Fibroblast of skin of abdomen (primary cell): ENCODE measurements around the gene CLDN7. TPM values are rescaled to one million over a fixed set of nuclear protein-coding genes. Genes with fewer than 3 reads are reported as not detected.

Experiments
- DNase-seq: peaks from one replicate; pipeline ENCODE4 v3.0.0-alpha.2; 2013
- polyA plus RNA-seq, 2 experiments: library from polyadenylated mRNA; unstranded; fragments of 120-200 nt; gene quantifications; one replicate each; pipeline ENCODE4 v1.2.1, GENCODE V29; 2013; ENCODE audit not compliant: insufficient read length in 2 of 2

The CLDN7 gene, protein sequence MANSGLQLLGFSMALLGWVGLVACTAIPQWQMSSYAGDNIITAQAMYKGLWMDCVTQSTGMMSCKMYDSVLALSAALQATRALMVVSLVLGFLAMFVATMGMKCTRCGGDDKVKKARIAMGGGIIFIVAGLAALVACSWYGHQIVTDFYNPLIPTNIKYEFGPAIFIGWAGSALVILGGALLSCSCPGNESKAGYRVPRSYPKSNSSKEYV
- polyA plus RNA-seq (2013, experiment 1 of 2; ENCODE audit: insufficient read length), result 0.37 TPM
- 0.42 TPM for polyA plus RNA-seq (2013, experiment 2 of 2; ENCODE audit: insufficient read length)

DNA sequence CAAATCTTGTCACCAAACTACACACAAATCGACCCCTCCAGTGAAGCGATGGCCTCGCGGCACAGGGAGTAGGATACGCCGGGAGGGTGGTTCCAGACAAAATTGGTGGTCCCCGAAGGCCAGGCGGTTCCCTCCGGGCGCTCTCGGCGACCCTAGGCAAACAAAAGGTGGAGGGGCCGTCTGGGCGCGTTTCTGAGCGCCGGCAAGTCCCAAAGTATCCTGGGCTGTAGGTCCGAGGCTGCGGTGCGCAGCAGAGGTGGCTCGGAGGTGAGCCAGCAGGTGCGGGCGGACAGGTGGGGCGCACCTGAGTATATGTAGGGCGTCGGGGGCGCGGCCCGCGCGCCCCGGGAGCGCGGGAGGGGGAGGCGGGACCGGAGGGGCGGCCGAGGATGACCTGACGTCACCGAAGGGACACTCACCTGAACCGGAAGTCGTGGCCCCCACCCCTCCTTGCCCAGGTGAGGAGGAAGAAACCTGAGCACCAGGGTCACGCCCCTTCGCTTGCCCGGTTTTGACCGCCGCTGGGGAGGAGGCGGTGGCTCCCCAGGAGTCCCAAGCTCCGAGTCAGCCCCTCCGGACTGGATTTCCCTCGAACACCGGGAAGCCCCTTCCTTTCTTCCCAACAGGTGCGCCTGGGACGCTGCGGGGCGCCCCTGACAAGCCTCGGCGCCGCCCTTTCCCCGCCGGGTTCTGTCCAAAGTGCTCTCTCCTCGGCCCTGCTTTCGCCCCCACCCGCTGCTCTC lies at the start of gene CLDN7:
Gene CLDN7, minus strand, starts transcription at position 287 of the 743 bp plus-strand sequence. CDS start 435 bp downstream, outside the sequence.
- DNase-seq, result no peak

DNA sequence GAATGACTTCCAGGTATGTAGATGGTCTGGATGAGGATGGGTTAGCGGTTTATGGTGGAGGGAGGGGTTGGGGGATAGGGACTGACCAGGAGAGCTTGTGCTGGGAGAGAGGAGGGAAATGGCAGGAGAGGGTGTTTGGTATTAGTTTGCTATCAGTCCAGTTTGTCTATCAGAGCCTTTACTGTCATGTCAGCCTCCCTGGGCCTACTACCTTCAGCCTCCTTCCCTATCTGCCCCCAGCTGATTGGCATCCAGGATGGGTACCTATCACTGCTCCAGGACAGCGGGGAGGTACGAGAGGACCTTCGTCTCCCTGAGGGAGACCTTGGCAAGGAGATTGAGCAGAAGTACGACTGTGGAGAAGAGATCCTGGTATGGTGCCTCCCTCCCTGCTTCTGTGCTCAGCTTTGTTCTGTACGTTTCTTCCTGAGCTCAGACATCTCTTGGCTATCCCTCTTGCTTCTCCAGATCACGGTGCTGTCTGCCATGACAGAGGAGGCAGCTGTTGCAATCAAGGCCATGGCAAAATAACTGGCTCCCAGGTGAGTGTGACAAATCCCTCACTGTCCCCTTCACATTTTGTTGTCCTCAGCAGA lies 48.9 kb upstream of the CLDN7 start:
- DNase-seq, result no peak

DNA sequence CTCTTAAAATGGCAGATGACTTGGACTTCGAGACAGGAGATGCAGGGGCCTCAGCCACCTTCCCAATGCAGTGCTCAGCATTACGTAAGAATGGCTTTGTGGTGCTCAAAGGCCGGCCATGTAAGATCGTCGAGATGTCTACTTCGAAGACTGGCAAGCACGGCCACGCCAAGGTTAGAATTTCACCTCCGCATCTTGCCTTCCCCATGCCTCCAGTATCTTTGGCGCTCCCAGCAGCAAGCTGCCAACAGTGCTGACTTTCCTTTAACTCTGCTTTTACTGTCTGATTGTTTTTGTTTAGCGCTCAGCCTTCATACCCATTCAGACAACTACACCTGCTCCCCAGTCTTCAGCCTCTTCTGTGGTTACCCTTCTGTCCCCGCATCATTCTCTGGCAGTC lies 47.4 kb upstream of the CLDN7 start:
- no peak for DNase-seq

DNA sequence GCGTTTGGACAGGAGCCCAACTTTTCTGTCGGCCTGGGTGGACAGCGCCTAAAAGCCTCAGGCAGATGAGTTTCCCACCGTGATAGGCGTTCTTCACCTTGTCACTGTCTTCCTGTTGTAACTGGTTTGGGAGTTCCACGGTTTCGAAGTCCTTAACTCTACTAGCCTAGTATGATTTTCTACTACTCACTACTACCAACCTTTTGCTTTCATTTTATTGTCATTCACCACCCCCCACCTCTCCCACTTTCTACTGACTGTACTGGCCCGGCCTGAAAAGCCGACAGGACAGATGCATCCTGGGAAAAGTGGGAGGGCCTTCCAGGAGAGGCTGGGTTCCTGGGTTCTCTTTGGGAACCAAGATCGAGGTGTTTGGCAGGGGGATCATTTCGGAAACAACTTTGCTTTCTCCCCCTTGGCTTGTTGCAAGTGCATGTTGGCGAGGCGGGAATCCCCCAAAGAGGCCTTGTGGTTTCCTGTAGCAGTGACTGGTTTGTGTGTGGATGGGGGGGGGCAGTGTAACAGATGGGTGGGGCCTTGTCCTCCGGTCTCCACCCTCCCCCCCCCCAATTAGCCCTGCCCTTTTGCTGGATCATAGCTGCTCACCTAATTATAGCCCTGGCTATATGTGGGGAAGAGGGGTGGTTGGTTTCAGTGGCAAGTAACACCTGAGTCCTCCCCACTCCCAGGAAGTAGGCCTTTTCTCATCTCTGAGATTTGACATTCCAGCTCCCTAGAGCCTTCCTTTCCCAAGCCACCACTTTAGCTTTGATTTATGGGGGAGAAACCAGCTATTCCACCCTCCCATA lies 46.6 kb upstream of the CLDN7 start:
- peak; percentile 76 for DNase-seq

DNA sequence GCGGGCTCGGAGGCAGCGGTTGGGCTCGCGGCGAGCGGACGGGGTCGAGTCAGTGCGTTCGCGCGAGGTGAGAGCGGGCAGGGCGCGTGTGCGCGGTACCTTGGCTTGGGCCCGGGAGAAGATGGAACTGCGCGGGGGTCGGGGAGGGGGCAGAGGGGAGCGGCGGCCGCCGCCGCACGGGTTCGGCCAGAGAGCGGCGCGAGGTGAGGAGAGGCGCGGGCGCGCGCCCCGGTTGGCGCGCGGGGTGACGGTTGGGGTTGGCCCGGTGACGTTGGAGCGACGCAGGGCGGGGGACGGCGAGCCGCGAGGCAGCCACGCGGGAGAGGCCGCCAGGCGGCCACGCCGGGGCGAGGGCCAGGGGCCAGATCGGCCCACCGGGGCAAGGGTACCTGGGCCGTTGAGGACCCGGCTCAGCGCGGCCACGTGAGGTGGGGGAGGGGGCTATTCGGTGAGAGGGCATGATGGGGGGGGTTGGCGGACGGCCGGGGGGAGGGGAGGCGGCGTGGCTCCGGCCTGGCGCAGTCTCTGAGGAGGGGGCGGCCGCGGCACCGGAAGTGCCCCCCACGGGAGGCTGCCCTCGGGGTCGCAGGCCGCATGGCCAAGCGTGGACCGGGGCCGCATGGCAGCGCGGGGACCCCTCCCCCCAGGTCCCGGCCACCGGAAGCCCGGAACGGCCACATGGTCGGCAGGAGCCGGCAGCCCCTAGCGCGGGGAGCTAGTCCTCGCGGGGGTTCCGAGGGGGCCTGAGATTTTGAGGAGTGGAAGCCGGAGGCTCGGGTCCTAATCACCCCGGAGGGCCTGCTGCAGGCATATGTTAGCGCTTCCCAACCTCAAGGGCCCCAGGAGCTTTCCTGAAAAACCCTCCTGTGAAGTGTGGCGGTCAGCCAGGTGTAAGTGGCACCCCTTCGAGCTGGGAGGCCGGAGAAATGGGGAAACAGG lies 45.7 kb upstream of the CLDN7 start:
- DNase-seq, result peak; percentile 31

DNA sequence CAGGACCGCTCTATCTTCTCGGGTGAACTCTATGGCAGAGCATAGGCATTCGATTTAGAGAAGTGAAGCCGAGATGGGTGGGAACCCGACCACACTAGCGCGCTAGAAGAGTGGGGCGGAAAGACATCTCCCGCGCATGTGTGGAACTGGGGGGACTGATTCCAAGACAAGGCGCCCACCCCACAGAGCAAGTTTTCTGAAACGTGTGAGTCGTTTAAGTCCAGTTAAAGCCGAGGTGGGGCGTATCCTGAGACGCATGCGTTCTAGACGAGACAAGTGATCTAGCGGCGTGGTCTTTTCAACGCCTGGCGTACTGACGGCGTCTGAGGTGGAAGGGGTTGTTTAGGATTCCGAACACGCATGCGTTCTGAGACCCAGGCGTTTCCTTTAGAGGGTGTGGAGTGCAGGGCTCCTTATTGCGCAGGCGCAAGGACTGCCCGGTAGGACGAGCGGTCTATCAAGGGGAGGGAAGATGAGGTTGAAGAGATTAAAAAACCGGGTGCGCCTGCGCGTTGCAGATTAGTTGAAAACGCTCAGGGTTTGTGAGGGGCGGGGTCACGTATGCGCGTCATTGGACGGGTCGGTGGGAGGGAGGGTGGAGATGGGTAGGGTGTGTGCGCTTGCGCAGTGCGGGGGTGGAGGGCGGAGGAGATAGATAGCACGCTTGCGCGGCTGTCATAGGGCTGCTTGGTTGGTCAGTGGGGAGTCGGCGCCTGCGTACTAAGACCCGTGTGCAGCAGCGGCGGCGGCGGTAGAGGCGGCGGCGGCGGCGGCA lies 44.8 kb upstream of the CLDN7 start, which contains the start of gene EIF5A:
Gene EIF5A, plus strand, starts transcription at position 718 of the 775 bp plus-strand sequence. CDS start 2,008 bp downstream, outside the sequence.
- peak; percentile 100 for DNase-seq

DNA sequence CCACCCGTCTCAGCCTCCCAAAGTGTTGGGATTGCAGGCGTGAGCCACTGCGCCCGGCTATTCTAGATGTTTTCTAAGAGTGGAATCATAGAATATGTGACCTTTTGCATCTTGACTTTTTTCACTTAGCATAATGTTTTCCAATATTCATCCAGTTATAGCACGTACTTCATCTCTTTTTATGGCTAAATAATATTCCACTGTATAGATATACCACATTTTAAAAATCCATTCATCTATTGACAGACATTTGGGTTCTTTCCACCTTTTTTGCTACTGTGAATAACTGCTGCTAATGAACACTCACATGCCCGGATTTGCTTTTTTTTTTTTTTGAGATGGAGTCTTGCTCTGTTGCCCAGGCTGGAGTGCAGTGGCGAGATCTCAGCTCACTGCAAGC lies 41.9 kb upstream of the CLDN7 start:
- DNase-seq, result no peak

DNA sequence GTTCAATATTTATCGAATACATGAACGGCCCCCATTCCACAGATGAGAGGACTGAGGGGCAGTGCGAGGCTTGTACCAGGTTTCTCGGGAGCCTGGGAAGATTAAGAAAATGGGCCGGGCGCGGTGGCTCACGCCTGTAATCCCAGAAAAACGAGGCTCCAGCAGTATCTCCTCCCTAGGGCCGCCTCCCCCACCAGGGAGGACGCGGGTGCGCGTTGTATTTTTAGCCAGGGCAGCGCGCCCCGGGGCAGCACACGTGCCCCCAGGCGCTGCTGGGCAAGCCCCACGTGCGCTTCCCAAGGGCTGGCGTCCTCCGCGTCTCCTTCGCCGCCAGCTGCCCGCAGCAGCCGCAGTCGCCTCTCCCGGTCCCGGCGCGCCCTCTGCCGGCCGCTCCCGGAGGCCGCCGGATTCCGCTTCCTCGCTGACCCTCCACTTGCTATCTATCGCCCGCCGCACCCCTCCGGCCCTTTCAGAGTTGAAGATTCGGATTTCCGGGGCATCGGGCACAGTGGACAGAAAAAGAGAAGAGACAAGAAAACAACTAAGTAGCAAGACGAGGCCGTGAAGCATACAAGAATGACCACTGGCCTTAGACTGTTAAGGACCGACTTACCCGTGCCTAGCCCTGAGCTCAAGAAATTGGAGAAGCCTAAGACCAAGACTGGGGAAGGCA lies 34.0 kb upstream of the CLDN7 start:
- DNase-seq, result peak; percentile 72

DNA sequence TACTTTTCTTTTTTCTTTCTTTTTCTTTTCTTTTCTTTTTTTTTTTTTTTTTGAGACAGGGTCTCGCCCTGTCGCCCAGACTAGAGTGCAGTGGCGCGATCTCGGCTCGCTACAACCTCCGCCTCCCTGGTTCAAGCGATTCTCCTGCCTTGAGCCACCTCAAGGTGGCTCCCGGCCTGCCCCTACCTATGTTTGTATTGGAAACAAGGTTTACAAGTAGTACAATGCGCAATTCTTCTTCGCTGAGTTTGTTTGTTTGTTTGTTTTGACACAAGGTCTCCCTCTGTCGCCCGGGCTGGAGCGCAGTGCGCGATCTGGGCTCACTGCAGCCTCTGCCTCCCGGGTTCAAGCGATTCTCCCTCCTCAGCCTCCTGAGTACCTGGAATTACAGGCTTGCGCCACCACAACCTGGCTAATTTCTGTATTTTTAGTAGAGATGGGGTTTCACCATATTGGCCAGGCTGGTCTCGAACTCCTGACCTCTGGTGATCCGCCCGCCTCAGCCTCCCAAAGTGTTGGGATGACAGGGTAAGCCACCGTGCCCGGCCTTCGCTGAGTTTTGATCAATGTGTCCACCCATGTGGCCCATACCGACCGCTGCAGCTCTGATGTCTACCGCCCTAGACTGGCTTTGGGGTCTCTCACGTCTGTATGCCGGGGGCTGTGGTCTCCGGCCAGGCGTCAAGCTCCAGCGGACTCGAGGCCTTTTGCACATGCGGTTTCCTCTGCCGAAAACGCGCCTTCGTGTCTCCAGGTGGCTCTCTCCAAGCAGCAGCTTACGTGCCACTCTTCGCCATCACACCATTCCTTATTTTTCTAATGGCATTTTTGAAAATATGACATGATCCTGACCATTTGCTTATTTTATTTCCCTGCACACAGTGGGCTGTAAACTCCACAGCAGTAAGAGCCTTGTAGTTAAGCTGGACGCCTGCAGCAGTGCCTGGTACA lies 33.2 kb upstream of the CLDN7 start:
- no peak for DNase-seq

DNA sequence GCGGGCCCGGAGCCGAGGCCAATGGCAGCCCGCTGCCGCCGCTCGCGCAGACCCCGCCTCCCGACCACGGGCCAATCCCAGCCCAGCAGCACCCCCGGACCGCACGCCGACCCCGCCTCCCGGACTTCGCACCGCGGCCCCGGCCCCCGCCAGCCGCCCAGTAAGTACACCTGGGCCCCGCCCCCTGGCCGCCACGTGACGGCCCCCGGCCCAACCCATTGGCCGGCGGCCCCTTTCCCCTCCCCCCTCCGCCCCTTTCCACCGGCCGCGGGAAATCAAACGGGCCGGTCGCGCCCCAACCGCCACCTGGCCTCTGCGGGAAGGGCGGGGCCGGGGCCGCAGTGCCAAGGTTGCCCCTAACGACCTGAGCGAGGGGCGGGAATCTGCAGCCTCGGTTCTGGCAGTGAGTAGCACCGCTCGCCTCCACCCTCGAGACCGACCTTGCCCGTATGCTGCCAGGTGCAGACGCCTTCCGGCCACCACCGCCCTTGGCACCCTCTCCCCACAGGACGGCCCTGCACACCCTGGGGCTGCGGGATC lies 32.4 kb upstream of the CLDN7 start, which contains the start of gene YBX2:
Gene YBX2, minus strand, starts transcription at position 26 of the 540 bp plus-strand sequence. CDS start 139 bp downstream, outside the sequence.
- peak; percentile 27 for DNase-seq

DNA sequence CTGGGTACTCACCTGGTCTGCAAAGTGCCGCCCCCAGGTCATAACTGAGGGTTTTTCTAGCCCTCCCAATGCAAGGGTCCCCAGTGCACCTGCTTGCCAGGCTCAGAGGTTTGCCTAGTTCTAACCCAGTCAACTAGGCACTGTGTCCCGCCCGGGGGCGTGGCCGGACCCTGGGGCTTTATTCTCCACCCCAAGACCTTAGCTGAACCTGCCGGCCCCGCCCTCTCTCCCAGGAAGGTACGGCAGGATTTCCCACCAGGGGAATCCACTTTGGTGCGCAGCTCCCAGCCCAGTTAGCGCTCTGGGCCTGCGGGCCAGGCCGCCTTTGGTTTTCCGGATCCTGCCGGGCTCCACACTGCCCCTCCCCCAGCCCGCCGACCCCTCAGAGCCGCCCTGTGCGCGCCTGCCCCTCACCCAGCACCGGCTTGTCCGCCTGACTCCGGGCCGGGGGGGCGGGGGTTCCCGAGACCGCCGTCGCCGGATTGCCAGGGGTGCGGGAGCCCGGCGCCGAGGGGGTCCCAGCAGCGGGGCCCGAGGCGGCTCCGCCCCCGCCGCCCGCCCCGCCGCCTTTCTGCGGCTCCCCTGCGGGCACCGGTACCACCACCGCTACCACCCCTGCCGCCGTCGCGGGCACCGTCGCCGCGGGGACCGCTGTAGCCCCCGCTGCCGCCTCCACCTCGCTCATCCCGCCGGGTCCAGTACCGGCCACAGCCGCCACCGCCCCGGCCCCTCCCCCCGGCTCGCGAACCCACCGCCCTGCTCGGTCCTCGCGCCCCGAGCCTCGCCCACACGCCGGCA lies 31.7 kb upstream of the CLDN7 start:
- no peak for DNase-seq

DNA sequence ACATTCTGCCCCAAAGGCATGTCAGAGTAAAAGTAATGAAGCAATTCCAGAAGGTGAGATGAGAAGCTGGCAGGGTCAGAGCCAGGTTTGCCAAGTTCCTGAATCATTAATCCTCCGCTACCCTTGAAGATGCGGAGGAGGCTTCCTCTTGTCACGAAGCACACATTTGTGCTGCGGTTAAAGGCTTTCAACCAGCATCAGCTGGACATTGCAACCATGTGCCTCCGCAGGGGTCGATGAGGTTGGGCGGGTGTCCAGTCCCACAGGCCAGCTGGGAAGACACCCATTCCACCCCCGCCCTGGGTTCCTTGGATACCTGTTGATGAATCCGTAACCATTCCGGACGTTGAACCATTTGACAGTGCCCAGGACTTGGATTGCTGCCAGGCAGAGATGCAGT lies 30.9 kb upstream of the CLDN7 start:
- no peak for DNase-seq

DNA sequence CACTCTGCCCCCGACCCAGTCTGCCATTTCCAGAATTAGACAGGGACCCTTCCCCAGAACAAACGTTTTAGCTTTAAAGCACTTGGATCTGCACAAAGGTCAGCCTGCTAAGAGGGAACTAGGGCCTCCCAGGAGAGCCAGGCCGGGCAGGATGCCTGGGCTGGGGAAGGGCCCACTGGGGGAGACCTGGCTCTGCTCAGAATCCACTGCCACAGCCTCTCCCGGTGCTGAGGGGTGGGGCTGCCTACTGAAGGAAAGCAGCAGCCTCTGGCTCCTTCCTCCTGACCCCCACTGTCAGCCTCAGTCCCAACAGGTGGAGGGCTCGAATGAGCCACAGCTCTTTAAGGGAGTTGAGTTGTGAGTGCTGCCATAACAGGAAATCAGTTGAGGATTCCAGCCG lies 30.5 kb upstream of the CLDN7 start:
- no peak for DNase-seq

DNA sequence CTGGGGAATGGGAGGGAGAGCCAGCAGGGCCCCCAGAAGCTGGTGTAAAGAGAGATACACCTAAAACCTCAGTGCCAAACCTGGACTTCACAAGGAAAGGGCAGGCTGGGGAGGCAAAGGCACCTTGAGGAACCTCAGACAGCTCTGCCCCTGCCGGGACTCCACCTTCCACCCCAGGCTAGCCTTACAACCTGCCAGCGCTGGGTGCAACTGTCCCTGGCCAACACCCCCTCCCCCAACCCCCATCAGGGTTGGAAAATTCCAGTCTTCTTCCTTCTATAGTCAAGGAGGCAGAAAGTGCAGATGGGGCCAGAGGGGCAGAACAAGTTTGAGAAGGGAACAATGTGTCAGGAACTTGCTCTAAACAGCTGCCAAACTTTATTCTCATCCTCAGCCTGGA lies 29.9 kb upstream of the CLDN7 start:
- no peak for DNase-seq

DNA sequence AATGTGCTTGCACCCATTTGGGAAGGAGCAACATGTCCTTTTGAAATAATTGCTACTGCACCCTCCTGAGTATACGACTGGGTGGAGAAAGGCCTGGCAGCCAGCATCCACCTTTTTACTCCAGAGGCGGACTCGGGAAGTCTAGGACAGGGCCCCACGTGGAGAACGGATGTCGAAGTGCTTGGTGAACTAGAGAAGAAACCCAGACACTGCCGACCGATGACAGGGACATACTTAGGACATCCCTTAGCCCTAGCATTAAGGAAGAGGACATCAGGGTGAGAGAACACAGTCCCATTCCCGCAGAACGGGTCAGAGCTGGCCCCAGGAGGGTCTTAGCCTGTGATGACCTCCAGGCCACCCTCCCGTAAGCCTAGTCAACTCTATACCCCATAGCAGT lies 28.4 kb upstream of the CLDN7 start:
- DNase-seq, result no peak

DNA sequence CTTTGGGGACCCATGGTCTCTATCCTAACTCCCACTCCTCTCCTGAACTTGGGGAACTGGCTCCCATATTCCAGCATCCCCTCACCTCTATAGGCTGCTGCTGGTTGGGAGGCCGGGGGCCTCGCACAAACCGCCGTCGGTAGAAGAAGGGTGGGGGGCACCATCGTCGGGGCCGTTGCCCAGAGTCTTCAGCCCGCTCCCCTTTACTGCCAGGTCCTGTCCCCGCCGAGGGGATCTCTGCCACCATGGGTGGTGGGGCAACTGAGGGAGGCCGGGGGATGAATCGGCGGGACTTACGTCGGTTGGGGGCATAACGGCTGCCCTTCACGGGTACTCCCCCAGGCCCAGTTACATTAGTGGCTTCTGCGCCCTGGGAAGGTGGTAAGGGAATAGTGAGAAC lies 27.9 kb upstream of the CLDN7 start:
- DNase-seq, result no peak

DNA sequence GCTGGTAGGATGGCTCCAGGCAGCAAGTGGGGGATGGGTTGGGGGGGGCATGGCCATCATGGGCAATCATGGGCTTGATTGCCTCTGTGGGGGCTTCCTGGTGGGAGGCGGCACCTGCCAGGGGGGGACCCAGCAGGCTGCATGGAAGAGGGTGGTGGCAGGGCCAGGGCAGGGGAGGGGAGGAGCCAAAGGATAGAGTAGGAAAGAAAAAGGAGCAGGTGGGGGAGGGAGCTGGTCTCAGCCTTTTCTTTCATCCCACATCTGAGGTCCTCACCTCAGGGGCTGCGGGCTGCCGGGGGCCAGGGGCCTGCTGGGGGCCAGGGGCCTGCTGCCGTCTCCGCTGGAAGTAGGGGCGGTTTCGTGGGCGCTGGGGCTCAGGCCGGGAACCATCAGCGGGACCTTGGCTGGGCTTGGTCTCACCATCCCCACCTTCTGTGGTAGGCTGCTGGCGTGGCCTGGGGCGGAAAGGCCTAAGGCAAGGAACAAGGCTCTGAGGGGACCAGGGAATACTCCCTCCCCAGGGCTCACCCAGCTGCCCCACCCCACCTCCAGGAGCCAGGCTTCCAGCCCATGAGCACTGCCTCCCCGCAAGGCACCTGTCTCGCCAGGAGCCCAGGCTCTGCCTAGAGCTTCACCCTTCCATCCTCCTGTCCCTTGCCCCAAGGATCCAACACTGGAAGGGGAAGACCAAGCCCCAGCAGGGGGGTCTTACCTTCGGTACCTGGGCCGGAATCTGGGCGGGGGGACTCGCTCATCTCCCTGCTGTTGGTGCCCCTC lies 27.2 kb upstream of the CLDN7 start:
- no peak for DNase-seq
